ENCODE measurements around the gene AP4B1. TPM values are rescaled to one million over a fixed set of nuclear protein-coding genes. Genes with fewer than 3 reads are reported as not detected.

Gene AP4B1
- total RNA-seq, 1 donor from 2014 or later = 3.2 TPM

DNA sequence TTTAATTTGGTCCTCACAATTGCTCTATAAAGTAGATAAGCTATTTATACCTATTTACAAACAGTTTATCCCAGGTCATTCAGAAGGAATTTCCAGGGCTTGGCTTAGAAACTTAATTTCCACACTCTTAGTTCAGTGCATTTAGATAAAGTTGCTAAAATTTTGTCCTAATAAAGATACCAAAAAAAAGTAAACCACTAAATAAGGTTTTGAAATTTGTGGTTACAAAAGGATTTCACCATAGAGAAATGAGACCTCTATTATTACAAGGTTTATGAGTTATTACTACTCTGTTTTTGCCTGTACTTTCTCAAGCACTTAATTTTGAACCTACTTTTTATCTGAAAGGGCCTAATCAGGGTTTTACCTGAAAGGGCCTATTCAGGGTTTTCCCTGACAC is 55.5 kb downstream of the AP4B1 start:
- Histone ChIP-seq H3K36me3 (no peaks in the 10 kb centered on the region), H3K4me3 (no peak overlapping the region), H3K27me3 (no peaks in the 10 kb centered on the region), H3K9me3 (no peaks in the 10 kb centered on the region), H3K4me1 (no peaks in the 10 kb centered on the region), H3K27ac (no peak overlapping the region)
- no peak for DNase-seq (ENCODE audit: low spot score in 2 of 2)
- TF ChIP-seq, protein P1, sequence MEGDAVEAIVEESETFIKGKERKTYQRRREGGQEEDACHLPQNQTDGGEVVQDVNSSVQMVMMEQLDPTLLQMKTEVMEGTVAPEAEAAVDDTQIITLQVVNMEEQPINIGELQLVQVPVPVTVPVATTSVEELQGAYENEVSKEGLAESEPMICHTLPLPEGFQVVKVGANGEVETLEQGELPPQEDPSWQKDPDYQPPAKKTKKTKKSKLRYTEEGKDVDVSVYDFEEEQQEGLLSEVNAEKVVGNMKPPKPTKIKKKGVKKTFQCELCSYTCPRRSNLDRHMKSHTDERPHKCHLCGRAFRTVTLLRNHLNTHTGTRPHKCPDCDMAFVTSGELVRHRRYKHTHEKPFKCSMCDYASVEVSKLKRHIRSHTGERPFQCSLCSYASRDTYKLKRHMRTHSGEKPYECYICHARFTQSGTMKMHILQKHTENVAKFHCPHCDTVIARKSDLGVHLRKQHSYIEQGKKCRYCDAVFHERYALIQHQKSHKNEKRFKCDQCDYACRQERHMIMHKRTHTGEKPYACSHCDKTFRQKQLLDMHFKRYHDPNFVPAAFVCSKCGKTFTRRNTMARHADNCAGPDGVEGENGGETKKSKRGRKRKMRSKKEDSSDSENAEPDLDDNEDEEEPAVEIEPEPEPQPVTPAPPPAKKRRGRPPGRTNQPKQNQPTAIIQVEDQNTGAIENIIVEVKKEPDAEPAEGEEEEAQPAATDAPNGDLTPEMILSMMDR (IDR thresholded peaks at IDR 0.05) = no peak
- intact Hi-C loops (cut with DNase I) = no loop called here

DNA sequence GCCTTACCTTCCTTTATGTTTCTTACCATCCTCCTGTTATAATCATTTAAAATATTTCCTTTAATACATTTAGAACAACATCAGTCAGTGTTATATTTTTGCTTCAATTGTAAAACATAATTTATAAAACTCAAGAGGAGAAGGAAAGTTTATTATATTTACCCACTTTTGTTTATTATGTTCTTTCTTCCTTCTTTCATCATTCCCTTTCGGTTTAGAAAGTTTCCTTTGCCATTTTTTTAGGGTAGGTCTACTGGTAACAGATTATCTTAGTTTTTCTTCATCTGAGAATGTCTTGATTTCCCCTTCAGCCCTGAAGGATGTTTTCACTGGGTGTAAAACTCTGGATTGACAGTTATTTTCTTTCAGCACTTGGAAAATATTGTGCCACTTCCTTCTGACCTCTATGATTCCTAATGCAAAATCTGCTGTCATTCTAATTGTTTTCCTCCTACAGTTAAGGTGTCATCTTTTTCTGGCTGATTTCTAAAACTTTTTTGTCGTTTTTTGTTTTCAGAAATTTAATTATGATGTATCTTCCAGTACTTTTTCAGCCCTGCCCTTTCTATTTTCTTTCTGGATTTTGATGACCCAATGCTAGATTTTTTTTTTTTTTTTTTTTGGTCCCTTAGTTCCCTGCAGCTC is 58.1 kb downstream of the AP4B1 start:
- H3K4me3 ChIP-seq = no peak overlapping the region
- H3K4me1 ChIP-seq = no peaks in the 10 kb centered on the region
- no peak for DNase-seq (ENCODE audit: low spot score in 2 of 2)
- H3K27me3 ChIP-seq = no peaks in the 10 kb centered on the region
- H3K36me3 ChIP-seq = no peaks in the 10 kb centered on the region
- H3K27ac ChIP-seq = no peak overlapping the region
- intact Hi-C loops (cut with DNase I) = no loop called here
- no peaks in the 10 kb centered on the region for H3K9me3 ChIP-seq
- TF ChIP-seq, protein P1 (IDR thresholded peaks at IDR 0.05) = no peak

Other genes starting within 250 kb of the AP4B1 start
- 38.6 TPM for gene PHTF1, start 145.3 kb downstream of the AP4B1 start, total RNA-seq
- 22.7 TPM for gene RSBN1, start 92.3 kb downstream of the AP4B1 start, total RNA-seq
- 2.3 TPM for gene PTPN22, start 33.1 kb downstream of the AP4B1 start, total RNA-seq
- not detected for gene BCL2L15, start 17.2 kb downstream of the AP4B1 start, total RNA-seq
- 1.9 TPM for gene DCLRE1B, start 527 bp upstream of the AP4B1 start, total RNA-seq
- gene HIPK1, start 24.5 kb upstream of the AP4B1 start, total RNA-seq = 41.7 TPM
- 26.4 TPM for gene OLFML3, start 74.7 kb upstream of the AP4B1 start, total RNA-seq
- gene SYT6, start 249.1 kb upstream of the AP4B1 start, total RNA-seq = not detected